ENCODE data around the gene BPIFA1. TPM values are rescaled to one million over a fixed set of nuclear protein-coding genes. Genes with fewer than 3 reads are reported as not detected.

BPIFA1 gene
- total RNA-seq, 1 donor from 2014 or later: not detected

- Histone ChIP-seq H3K4me3 (ENCODE audit: insufficient read depth, low read depth, low read length) (no peak overlapping the region), H3K9ac (ENCODE audit: low read length) (no peak overlapping the region), H3K79me2 (ENCODE audit: insufficient read depth, low read length) (no peaks in the 10 kb centered on the region), H2AFZ (ENCODE audit: low read depth, low read length) (no peak overlapping the region), H3K27me3 (ENCODE audit: insufficient read depth, low read length) (peaks cover 8% of the 10 kb centered on the region), H4K20me1 (ENCODE audit: insufficient read depth, low read length) (no peaks in the 10 kb centered on the region), H3K4me2 (ENCODE audit: low read length) (no peak overlapping the region), H3K36me3 (ENCODE audit: insufficient read depth, low read length) (no peaks in the 10 kb centered on the region), H3K4me1 (ENCODE audit: insufficient read depth, low read length) (no peaks in the 10 kb centered on the region), H3K27ac (ENCODE audit: low read depth, low read length) (no peak overlapping the region), H3K9me3 (ENCODE audit: insufficient read depth, low read depth, low read length) (no peaks in the 10 kb centered on the region)
- Mint-ChIP-seq H3K9me3 (ENCODE audit: unreplicated experiment) (peaks cover 5% of the 10 kb centered on the region), H3K36me3 (ENCODE audit: low read depth, unreplicated experiment) (no peaks in the 10 kb centered on the region), H3K27ac (ENCODE audit: unreplicated experiment) (no peak overlapping the region), H3K4me1 (ENCODE audit: low read depth, unreplicated experiment) (no peaks in the 10 kb centered on the region), H3K27me3 (ENCODE audit: low read depth, unreplicated experiment) (peaks cover 73% of the 10 kb centered on the region), H3K4me3 (ENCODE audit: unreplicated experiment) (no peak overlapping the region)
- DNase-seq (ENCODE audit: low read depth) (no peak), FAIRE-seq (no peak)
- no peak for TF ChIP-seq EZH2 (IDR thresholded peaks at IDR 0.05; ENCODE audit: insufficient read depth, low read length)
Observed at GRCh38 chr20:33285861-33286495, 50.2 kb downstream of the BPIFA1 start.

- H3K4me1 ChIP-seq (ENCODE audit: insufficient read depth, low read length): no peaks in the 10 kb centered on the region
- no peak overlapping the region for H3K4me3 ChIP-seq (ENCODE audit: insufficient read depth, low read depth, low read length)
- H3K27ac ChIP-seq (ENCODE audit: low read depth, low read length): no peak overlapping the region
- no peak overlapping the region for H3K4me3 Mint-ChIP-seq (ENCODE audit: unreplicated experiment)
- H3K4me2 ChIP-seq (ENCODE audit: low read length): no peak overlapping the region
- H3K27me3 ChIP-seq (ENCODE audit: insufficient read depth, low read length): peaks cover 9% of the 10 kb centered on the region
- no peaks in the 10 kb centered on the region for H3K4me1 Mint-ChIP-seq (ENCODE audit: low read depth, unreplicated experiment)
- H4K20me1 ChIP-seq (ENCODE audit: insufficient read depth, low read length): no peaks in the 10 kb centered on the region
- no peaks in the 10 kb centered on the region for H3K79me2 ChIP-seq (ENCODE audit: insufficient read depth, low read length)
- TF ChIP-seq, protein P1, sequence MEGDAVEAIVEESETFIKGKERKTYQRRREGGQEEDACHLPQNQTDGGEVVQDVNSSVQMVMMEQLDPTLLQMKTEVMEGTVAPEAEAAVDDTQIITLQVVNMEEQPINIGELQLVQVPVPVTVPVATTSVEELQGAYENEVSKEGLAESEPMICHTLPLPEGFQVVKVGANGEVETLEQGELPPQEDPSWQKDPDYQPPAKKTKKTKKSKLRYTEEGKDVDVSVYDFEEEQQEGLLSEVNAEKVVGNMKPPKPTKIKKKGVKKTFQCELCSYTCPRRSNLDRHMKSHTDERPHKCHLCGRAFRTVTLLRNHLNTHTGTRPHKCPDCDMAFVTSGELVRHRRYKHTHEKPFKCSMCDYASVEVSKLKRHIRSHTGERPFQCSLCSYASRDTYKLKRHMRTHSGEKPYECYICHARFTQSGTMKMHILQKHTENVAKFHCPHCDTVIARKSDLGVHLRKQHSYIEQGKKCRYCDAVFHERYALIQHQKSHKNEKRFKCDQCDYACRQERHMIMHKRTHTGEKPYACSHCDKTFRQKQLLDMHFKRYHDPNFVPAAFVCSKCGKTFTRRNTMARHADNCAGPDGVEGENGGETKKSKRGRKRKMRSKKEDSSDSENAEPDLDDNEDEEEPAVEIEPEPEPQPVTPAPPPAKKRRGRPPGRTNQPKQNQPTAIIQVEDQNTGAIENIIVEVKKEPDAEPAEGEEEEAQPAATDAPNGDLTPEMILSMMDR (IDR thresholded peaks at IDR 0.05; ENCODE audit: insufficient read depth, low read depth, low read length): no peak
- no peak for TF ChIP-seq EZH2 (IDR thresholded peaks at IDR 0.05; ENCODE audit: insufficient read depth, low read length)
- H3K27me3 Mint-ChIP-seq (ENCODE audit: low read depth, unreplicated experiment): peaks cover 77% of the 10 kb centered on the region
- no peak overlapping the region for H2AFZ ChIP-seq (ENCODE audit: low read depth, low read length)
- H3K27ac Mint-ChIP-seq (ENCODE audit: unreplicated experiment): no peak overlapping the region
- no peaks in the 10 kb centered on the region for H3K9me3 ChIP-seq (ENCODE audit: insufficient read depth, low read depth, low read length)
- no peak overlapping the region for H3K9ac ChIP-seq (ENCODE audit: low read length)
- no peaks in the 10 kb centered on the region for H3K36me3 Mint-ChIP-seq (ENCODE audit: low read depth, unreplicated experiment)
- H3K36me3 ChIP-seq (ENCODE audit: insufficient read depth, low read length): no peaks in the 10 kb centered on the region
- peaks cover 5% of the 10 kb centered on the region for H3K9me3 Mint-ChIP-seq (ENCODE audit: unreplicated experiment)
- no peak for FAIRE-seq
- no peak for DNase-seq (ENCODE audit: low read depth)
Observed at GRCh38 chr20:33287884-33288283, 52.1 kb downstream of the BPIFA1 start.

- H3K4me3 Mint-ChIP-seq (ENCODE audit: unreplicated experiment): no peak overlapping the region
- H3K9me3 ChIP-seq (ENCODE audit: insufficient read depth, low read depth, low read length): no peaks in the 10 kb centered on the region
- FAIRE-seq: no peak
- H3K27me3 ChIP-seq (ENCODE audit: insufficient read depth, low read length): peaks cover 7% of the 10 kb centered on the region
- no peak for DNase-seq (ENCODE audit: low read depth)
- no peak overlapping the region for H2AFZ ChIP-seq (ENCODE audit: low read depth, low read length)
- peaks cover 61% of the 10 kb centered on the region for H3K27me3 Mint-ChIP-seq (ENCODE audit: low read depth, unreplicated experiment)
- H3K36me3 Mint-ChIP-seq (ENCODE audit: low read depth, unreplicated experiment): no peaks in the 10 kb centered on the region
- H3K4me3 ChIP-seq (ENCODE audit: insufficient read depth, low read depth, low read length): no peak overlapping the region
- H3K27ac Mint-ChIP-seq (ENCODE audit: unreplicated experiment): no peak overlapping the region
- no peaks in the 10 kb centered on the region for H3K4me1 Mint-ChIP-seq (ENCODE audit: low read depth, unreplicated experiment)
- H4K20me1 ChIP-seq (ENCODE audit: insufficient read depth, low read length): no peaks in the 10 kb centered on the region
- no peak overlapping the region for H3K27ac ChIP-seq (ENCODE audit: low read depth, low read length)
- H3K9ac ChIP-seq (ENCODE audit: low read length): no peak overlapping the region
- no peaks in the 10 kb centered on the region for H3K36me3 ChIP-seq (ENCODE audit: insufficient read depth, low read length)
- no peaks in the 10 kb centered on the region for H3K4me1 ChIP-seq (ENCODE audit: insufficient read depth, low read length)
- H3K79me2 ChIP-seq (ENCODE audit: insufficient read depth, low read length): no peaks in the 10 kb centered on the region
- peaks cover 5% of the 10 kb centered on the region for H3K9me3 Mint-ChIP-seq (ENCODE audit: unreplicated experiment)
- H3K4me2 ChIP-seq (ENCODE audit: low read length): no peak overlapping the region
- no peak for TF ChIP-seq EZH2 (IDR thresholded peaks at IDR 0.05; ENCODE audit: insufficient read depth, low read length)
- TF ChIP-seq, protein P1 (IDR thresholded peaks at IDR 0.05; ENCODE audit: insufficient read depth, low read depth, low read length): no peak
Observed at GRCh38 chr20:33290852-33291251, 55.1 kb downstream of the BPIFA1 start.

Measured in astrocyte (in vitro differentiated cells and primary cell).